Peyer's patch (tissue), 4 donors: ENCODE results near the gene HBQ1. TPM values are rescaled to one million over a fixed set of nuclear protein-coding genes. Genes with fewer than 3 reads are reported as not detected.
A peak's percentile ranks its signal among the peaks of the same experiment; 100 is the strongest.

Experiments
- DNase-seq, 3 donors: peaks; one replicate each; pipeline ENCODE4 v3.0.0-alpha.2; 2017 to 2019
- H3K27ac ChIP-seq, 4 donors: fragments of 200-600 bp; sonication (generic); one replicate each; pipeline ENCODE4 v1.5.1; 2016 to 2019
- H3K27me3 ChIP-seq, 2 donors: fragments of 200-600 bp; sonication (generic); one replicate each; pipeline ENCODE4 v1.5.1; 2019
- H3K36me3 ChIP-seq, 3 donors: fragments of 200-600 bp; sonication (generic); one replicate each; pipeline ENCODE4 v1.5.1; 2016 to 2019
- H3K4me1 ChIP-seq, 4 donors: fragments of 200-600 bp; sonication (generic); one replicate each; pipeline ENCODE4 v1.5.1; 2016 to 2019
- H3K4me3 ChIP-seq, 4 donors: fragments of 200-600 bp; sonication (generic); 1 replicate in 3 of 4; 2 replicates in 1 of 4; pipeline ENCODE4 v1.5.1; 2016 to 2019; ENCODE audit warnings: mild to moderate bottlenecking in 1 of 4
- H3K9me3 ChIP-seq, 4 donors: fragments of 200-600 bp; sonication (generic); one replicate each; pipeline ENCODE4 v1.5.1; 2016 to 2019; ENCODE audit warnings: mild to moderate bottlenecking in 1 of 4
- CTCF ChIP-seq, 6 experiments: fragments of 450-650 bp in 4 of 6; fragments of 200-600 bp in 2 of 6; sonication (generic) in 1 of 6; IDR thresholded peaks; one replicate each; pipeline ENCODE4 v1.5.1; 2017 to 2019; ENCODE audit warnings: antibody characterized with exemption in 6 of 6, mild to moderate bottlenecking in 3 of 6, moderate library complexity in 1 of 6
- POLR2A ChIP-seq, 2 donors: fragments of 450-650 bp; IDR thresholded peaks; one replicate each; pipeline ENCODE4 v1.5.1; 2017; ENCODE audit warnings: antibody characterized with exemption in 2 of 2, mild to moderate bottlenecking in 2 of 2, moderate library complexity in 2 of 2
- total RNA-seq, 4 donors: library from RNA; depleted of rRNA; stranded (reverse); fragments of >200 nt; gene quantifications; one replicate each; pipeline ENCODE4 v1.1.0, GENCODE V29; 2016

The HBQ1 gene
- total RNA-seq, 4 donors from 2014 or later: not detected

GRCh38 chr16:181565-182021, 1.3 kb downstream of the HBQ1 start:
- H3K27ac ChIP-seq: no peak overlapping the region
- peaks cover 7 to 17% (median 12%) of the 10 kb centered on the region in 4 donors for H3K4me1 ChIP-seq
- no peaks in the 10 kb centered on the region for H3K9me3 ChIP-seq
- DNase-seq: no peak
- peaks cover 0 to 38% of the 10 kb centered on the region in 2 donors for H3K27me3 ChIP-seq
- TF ChIP-seq POLR2A (IDR thresholded peaks at IDR 0.05) (no peak), CTCF (IDR thresholded peaks at IDR 0.05) (peak; percentile 92 to 97 (median 94))
- peak overlapping the region in 1 of 4 donors; percentile 38 for H3K4me3 ChIP-seq
- no peaks in the 10 kb centered on the region for H3K36me3 ChIP-seq

GRCh38 chr16:183005-183404, 2.7 kb downstream of the HBQ1 start:
- Histone ChIP-seq H3K27ac (no peak overlapping the region), H3K27me3 (peaks cover 0 to 28% of the 10 kb centered on the region in 2 donors), H3K9me3 (no peaks in the 10 kb centered on the region), H3K4me1 (peaks cover 7 to 17% (median 12%) of the 10 kb centered on the region in 4 donors), H3K4me3 (no peak overlapping the region), H3K36me3 (peaks cover 0 to 10% (median 0%) of the 10 kb centered on the region in 3 donors)
- DNase-seq: no peak
- TF ChIP-seq CTCF (IDR thresholded peaks at IDR 0.05) (no peak), POLR2A (IDR thresholded peaks at IDR 0.05) (no peak)

GRCh38 chr16:185213-185612, 5.0 kb downstream of the HBQ1 start:
- H3K27me3 ChIP-seq: peaks cover 0 to 8% of the 10 kb centered on the region in 2 donors
- TF ChIP-seq POLR2A (IDR thresholded peaks at IDR 0.05) (no peak), CTCF (IDR thresholded peaks at IDR 0.05) (no peak)
- no peak for DNase-seq
- peaks cover 7 to 14% (median 11%) of the 10 kb centered on the region in 4 donors for H3K4me1 ChIP-seq
- H3K36me3 ChIP-seq: peaks cover 0 to 29% (median 0%) of the 10 kb centered on the region in 3 donors
- H3K27ac ChIP-seq: no peak overlapping the region
- no peak overlapping the region for H3K4me3 ChIP-seq
- no peaks in the 10 kb centered on the region for H3K9me3 ChIP-seq

GRCh38 chr16:185691-186090, 5.4 kb downstream of the HBQ1 start:
- Histone ChIP-seq H3K27ac (no peak overlapping the region), H3K9me3 (no peaks in the 10 kb centered on the region), H3K36me3 (peaks cover 0 to 34% (median 0%) of the 10 kb centered on the region in 3 donors), H3K27me3 (peaks cover 0 to 3% of the 10 kb centered on the region in 2 donors), H3K4me1 (peaks cover 4 to 9% (median 6%) of the 10 kb centered on the region in 4 donors), H3K4me3 (no peak overlapping the region)
- DNase-seq: no peak
- TF ChIP-seq CTCF (IDR thresholded peaks at IDR 0.05) (no peak), POLR2A (IDR thresholded peaks at IDR 0.05) (no peak)

- Histone ChIP-seq H3K9me3 (no peaks in the 10 kb centered on the region), H3K4me3 (no peak overlapping the region), H3K27ac (no peak overlapping the region), H3K4me1 (no peaks in the 10 kb centered on the region), H3K36me3 (peaks cover 0 to 49% (median 0%) of the 10 kb centered on the region in 3 donors), H3K27me3 (no peaks in the 10 kb centered on the region)
- no peak for DNase-seq
- TF ChIP-seq CTCF (IDR thresholded peaks at IDR 0.05) (no peak), POLR2A (IDR thresholded peaks at IDR 0.05) (no peak)
Measured at GRCh38 chr16:187330-187729, 7.1 kb downstream of the HBQ1 start.

- peaks cover 0 to 63% (median 0%) of the 10 kb centered on the region in 3 donors for H3K36me3 ChIP-seq
- no peak overlapping the region for H3K27ac ChIP-seq
- no peak for DNase-seq
- no peaks in the 10 kb centered on the region for H3K9me3 ChIP-seq
- TF ChIP-seq CTCF (IDR thresholded peaks at IDR 0.05): peak in 1 of 6 experiments; percentile 7
- TF ChIP-seq POLR2A (IDR thresholded peaks at IDR 0.05): no peak
- no peak overlapping the region for H3K4me3 ChIP-seq
- no peaks in the 10 kb centered on the region for H3K4me1 ChIP-seq
- H3K27me3 ChIP-seq: no peaks in the 10 kb centered on the region
Measured at GRCh38 chr16:188674-189073, 8.4 kb downstream of the HBQ1 start.
